ENCODE data around the gene ARHGAP10.

ARHGAP10 gene

DNA sequence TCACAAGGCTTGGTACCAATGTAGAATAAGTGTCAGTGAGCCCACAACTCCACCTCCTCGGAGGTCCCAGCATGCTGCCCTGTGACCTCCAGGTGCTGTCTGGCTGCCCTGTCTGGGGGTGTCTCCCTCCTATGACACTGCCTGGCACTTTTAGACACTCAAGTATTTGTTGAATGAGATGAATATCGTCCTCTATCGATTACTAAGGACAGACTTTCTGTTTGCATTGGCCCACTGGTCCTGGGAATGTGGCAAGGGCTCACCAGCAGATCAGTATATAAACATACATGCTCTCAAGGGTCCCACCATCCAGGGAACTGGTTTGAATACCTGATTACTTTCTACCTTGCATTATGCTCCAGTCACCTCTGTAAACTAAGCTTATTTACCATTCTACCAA lies 377.3 kb downstream of the ARHGAP10 start:
- DNase-seq: no peak

DNA sequence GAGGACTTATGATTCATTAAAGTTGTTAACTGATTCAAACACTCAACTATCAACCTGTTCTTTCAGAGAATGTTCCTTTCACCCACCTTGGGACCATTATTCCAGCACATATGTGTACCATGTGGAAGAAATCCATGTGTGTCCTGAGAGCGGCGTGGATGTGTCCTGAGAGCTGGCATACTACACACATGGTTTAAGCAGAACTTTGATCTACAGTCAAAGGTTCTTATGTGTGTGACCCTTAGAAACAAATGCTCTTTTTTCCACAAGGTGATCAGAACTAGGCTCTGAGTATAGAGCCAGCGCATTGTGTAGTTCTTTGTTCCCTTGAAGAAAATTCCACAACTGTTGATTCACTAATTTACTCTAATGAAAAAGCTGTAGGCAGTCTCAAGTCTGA lies 378.3 kb downstream of the ARHGAP10 start:
- DNase-seq: no peak

DNA sequence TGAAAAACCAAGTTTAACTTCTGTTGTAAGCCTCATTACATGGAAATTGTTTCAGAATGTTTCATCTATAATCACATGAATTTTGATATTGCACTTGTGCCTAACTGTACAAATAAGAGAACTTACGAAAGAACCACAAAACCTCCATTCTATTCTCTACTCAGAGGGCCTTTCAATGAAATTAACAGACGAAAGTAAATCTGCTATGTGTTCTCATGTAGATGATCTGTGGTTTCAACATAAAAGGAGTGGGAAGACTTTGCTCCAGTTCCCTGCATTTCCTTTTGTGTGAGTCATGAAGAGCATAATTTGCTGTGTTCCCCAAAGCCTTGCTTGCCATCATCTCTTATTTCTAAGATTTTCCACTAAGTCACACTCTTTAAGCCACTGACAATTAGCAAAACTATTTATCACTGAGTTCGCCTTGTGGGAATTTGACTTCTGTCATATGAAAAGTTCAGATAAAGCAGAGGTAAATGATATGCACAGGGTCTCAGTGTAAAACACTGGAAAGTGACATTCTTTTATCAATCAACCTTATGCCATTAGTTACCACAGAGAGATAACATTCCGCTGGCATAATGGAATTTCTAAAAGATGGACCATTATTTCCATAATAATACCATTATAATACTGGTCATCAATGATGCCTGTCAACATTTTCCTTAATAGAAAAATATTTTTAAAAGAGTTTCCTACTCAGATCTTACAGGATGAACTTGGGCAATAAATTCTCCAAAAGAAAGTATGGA lies 380.5 kb downstream of the ARHGAP10 start:
- no peak for DNase-seq

DNA sequence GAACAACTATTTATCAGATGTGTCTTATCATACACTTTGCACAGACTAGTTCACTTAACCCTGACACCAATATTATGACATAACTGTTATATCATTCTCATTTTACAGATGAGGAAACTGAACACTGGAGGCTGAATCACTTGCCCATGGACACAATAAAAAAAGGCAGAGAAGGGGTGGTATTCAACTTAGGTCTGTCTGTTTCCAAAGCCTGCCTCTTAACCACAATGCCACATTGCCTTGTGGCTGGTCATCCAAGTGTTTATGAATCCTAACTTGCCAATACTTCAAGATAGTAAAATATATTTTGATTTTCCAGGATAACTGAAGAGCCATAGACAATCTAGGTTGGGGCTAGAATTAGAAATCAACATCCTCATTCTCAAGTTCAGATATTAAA lies 382.5 kb downstream of the ARHGAP10 start:
- DNase-seq: no peak

DNA sequence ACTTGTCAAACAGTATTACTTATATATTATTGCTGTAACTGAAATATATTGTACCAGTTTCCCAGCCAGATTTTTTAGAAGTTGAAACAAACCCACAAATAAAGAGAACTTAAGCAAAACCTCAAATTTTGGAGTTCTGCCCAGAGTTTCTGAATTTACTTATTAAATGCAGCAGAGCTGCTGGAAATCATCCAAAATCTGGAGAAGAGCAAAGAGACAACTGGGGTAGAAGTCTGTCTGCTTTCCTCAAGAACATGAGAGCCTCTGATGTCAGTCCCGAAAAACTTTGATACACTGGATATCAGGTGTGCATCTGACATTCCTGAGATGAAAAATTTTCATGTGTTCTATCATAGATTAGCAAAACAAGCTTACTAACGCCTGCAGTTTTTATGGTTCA lies 384.4 kb downstream of the ARHGAP10 start:
- no peak for DNase-seq

DNA sequence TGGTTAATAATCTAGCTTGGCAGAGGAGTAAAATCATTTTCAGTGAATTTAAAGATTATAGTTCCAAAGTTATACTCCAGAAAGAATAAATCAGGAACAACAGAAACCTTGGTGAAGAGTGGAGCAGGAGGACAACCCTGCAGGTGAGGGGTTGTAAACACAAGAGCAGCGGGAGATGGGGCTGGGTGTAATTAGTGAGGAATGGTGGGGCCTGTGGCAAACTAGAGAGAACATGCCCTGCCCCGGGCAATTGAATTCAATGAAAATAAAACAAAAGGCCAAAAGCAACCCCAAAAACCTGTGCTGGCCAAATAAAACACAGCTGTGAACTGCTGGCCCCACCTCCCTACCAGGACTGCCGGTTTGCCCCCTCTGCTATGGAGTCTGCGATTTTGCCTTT lies 385.1 kb downstream of the ARHGAP10 start:
- no peak for DNase-seq

DNA sequence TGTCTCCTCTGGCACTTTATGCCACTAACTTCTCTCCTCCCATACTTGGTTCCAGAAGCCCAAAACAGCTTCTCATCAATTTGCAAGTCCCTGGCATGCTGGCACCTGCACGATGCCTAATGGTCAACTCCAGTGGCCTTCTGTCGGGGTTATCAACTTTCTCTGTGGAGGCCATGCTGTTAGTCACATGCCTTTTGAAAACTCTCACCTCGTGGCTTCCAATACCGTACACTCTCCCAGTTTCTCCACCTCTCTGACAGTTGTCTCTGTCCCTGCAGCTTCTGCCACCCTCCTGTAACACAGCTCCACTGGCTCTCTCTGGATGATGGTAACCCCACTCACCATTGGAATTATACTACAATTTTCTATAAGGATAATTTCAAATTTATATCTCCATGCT lies 386.3 kb downstream of the ARHGAP10 start:
- DNase-seq: no peak

DNA sequence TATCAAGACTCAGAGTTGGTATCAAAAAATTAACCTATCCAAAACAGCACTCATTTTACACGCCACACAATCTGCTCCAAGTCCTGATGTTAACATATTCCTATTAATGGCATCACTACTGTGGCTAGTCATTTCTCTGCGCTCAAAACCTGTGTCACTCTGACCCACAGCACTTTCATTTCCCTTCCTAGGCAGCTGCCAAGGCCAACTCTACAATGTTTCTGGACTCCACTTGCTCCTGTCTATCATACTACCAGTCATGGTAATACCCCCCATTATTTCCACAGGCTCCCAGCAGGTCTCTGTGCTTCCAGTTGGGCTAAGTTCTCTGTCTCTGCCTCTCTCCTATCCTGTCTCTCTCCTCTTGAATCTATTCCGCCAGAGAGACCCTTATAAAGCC lies 386.7 kb downstream of the ARHGAP10 start:
- DNase-seq: no peak

DNA sequence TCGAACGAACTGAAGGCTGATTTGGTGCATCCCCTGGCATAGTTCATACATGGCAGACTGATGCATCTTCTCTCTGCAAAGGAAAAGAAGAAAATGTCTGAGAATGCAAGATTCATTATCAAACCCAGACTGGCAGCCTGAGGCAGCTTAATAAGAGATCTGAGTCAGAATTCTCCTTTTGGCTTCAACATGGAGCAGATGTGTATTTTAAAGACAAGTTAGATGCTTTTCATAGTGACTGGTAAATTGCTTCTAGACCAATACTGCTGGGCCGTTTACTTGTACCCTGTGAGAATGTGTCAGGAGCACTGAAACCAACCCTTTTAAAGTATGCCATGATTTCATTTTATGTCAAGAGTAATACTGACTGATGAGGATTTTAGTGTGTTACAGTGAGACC lies 388.3 kb downstream of the ARHGAP10 start:
- DNase-seq: no peak

All from activated naive CD4-positive, alpha-beta T cell treated with anti-CD3 and anti-CD28 coated beads, Interleukin-2, amount 50 U/mL, for 16 hours (primary cell).